ENCODE measurements around the gene OOEP.

DNA sequence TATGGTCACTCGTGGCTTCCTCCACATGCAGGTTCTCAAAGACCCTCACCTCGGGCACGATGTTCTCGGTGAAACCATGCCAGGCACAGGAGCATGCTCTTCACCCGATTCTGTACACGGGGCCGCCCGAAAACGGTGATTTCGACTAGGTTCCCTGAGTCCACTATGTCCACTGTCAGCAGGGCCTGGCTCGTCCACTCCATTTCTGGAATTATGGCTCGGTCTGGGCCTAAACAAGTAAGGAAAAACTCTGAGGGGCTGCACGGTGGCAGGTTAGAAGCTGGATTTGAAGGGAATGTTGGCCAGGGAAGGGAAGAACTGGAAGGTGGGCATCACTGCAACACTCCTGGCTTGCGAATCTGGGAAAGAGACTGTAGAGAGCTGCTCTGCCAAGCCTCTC is 540 bp downstream of the OOEP start:
- TF ChIP-seq, protein P1, sequence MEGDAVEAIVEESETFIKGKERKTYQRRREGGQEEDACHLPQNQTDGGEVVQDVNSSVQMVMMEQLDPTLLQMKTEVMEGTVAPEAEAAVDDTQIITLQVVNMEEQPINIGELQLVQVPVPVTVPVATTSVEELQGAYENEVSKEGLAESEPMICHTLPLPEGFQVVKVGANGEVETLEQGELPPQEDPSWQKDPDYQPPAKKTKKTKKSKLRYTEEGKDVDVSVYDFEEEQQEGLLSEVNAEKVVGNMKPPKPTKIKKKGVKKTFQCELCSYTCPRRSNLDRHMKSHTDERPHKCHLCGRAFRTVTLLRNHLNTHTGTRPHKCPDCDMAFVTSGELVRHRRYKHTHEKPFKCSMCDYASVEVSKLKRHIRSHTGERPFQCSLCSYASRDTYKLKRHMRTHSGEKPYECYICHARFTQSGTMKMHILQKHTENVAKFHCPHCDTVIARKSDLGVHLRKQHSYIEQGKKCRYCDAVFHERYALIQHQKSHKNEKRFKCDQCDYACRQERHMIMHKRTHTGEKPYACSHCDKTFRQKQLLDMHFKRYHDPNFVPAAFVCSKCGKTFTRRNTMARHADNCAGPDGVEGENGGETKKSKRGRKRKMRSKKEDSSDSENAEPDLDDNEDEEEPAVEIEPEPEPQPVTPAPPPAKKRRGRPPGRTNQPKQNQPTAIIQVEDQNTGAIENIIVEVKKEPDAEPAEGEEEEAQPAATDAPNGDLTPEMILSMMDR (conservative IDR thresholded peaks at IDR 0.05 in 1 of 2, IDR thresholded peaks at IDR 0.05 in 1 of 2; ENCODE audit: low read depth in 1 of 2, low read length in 2 of 2): no peak
- TF ChIP-seq EZH2 (IDR thresholded peaks at IDR 0.05; ENCODE audit: low read length, missing control alignments): no peak
